GM10248 (cell line): ENCODE measurements around the gene GRIK4.

Source experiments
- CTCF ChIA-PET: fragments of 300-600 bp; sonication (Branson Sonifier 250); formaldehyde crosslinking; extraction: SDS; loops from one replicate; lab custom pipeline; 2021; ENCODE audit warnings: antibody characterized with exemption; lab: Yijun Ruan, JAX
- POLR2A ChIA-PET: fragments of 350-650 bp; sonication (Branson Sonifier 250); formaldehyde crosslinking; extraction: SDS; loops from one replicate; lab custom pipeline; 2020; ENCODE audit warnings: antibody characterized with exemption; lab: Yijun Ruan, JAX
- DNase-seq: peaks from one replicate; pipeline ENCODE4 v3.0.0; 2012; ENCODE audit errors: extremely low spot score
- TF ChIP-seq, protein P1 (sequence below): IDR thresholded peaks from 2 replicates; pipeline ENCODE4 v1.5.1; 2012; ENCODE audit warnings: mild to moderate bottlenecking, low read depth; ENCODE audit errors: extremely low read depth, missing control alignments, control extremely low read depth

Gene GRIK4

GRCh38 chr11:120505801-120506425, 5.6 kb upstream of the GRIK4 start:
- POLR2A ChIA-PET, result no interaction called here
- DNase-seq, result no peak
- TF ChIP-seq, protein P1, sequence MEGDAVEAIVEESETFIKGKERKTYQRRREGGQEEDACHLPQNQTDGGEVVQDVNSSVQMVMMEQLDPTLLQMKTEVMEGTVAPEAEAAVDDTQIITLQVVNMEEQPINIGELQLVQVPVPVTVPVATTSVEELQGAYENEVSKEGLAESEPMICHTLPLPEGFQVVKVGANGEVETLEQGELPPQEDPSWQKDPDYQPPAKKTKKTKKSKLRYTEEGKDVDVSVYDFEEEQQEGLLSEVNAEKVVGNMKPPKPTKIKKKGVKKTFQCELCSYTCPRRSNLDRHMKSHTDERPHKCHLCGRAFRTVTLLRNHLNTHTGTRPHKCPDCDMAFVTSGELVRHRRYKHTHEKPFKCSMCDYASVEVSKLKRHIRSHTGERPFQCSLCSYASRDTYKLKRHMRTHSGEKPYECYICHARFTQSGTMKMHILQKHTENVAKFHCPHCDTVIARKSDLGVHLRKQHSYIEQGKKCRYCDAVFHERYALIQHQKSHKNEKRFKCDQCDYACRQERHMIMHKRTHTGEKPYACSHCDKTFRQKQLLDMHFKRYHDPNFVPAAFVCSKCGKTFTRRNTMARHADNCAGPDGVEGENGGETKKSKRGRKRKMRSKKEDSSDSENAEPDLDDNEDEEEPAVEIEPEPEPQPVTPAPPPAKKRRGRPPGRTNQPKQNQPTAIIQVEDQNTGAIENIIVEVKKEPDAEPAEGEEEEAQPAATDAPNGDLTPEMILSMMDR, result no peak
- CTCF ChIA-PET, result interaction anchor here (1.1 to 2.8 kb wide), 5 partner anchors 9 to 209 kb away, joined by 3 to 8 read pairs (median 4); no protein-coding TSS in a partner anchor

DNA sequence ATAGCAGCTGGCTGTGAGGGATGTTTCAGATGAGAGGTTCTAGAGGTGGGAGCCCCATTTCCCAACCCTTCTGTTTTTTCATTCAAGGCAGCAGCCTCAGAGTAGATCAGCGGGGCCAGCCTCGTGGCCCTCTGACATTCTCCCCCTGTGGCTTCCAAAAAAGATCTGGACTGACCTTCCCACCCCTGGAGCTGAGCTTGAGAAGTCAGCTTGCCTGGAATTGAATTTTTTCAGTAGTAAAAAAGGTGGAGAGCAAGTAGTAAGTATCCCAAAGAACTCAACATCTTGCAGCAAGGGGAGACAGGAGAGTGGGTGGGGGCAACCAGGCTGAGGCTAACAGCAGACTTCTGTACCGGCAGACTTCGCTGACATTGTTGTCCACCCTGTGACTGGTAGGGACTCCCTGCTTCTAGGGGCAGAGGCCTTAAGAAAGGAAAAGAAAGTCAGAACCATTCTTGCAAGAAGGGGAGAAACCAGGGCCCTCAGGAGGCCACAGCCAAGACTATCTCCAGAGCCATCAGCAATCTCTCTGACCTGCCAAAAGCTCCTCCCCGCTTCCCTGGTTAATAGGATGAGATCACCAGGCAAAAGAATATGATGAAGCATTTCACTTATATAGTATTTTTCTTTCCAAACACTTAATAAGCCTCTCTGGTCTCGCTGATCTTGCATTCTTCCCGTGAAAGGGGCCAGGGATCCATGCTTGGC, 2.0 kb upstream of the GRIK4 start:
- ChIA-PET CTCF (interaction anchor here (1.2 to 12.1 kb wide), 6 partner anchors 16 to 293 kb away, joined by 3 to 124 read pairs (median 16); no protein-coding TSS in a partner anchor), POLR2A (no interaction called here)
- TF ChIP-seq, protein P1, result no peak
- no peak for DNase-seq

DNA sequence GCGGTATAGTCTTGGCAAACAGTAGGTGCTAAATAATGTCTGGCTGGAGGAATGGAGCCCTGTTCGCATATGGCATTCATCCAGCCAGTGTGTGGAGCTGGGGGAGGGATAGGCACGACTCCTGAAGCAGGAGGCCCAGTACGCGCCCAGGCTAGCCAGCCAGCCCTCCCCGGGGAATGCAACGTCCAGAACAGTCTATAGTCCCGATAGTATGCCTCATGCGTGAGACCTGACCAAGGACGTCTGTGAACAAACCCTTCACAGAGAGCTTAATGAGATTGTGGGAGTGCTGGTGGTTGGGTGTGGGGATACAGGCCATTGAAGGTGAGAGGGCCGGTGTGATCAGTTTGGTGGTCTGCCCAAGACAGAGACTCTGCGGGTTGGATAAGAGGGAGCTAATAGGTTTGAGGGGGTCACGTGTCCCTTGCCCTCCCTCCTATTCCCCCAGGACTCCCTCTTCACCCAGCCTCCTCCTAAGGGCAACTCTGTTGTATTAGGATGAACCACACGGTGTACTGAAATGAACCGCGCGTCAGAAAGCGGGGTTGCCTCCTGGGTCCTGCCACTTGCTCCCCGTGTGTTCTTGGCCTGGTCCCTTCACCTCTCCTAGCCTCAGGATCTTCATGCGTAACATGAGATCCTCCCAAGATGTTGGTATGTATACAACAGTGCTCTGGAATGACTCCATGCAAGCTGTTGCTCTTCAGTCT, 987 bp upstream of the GRIK4 start:
- CTCF ChIA-PET, result interaction anchor here (0.6 to 12.1 kb wide), 31 partner anchors 9 to 684 kb away, joined by 3 to 124 read pairs (median 5); no protein-coding TSS in a partner anchor
- POLR2A ChIA-PET, result no interaction called here
- TF ChIP-seq, protein P1, result no peak
- no peak for DNase-seq

DNA sequence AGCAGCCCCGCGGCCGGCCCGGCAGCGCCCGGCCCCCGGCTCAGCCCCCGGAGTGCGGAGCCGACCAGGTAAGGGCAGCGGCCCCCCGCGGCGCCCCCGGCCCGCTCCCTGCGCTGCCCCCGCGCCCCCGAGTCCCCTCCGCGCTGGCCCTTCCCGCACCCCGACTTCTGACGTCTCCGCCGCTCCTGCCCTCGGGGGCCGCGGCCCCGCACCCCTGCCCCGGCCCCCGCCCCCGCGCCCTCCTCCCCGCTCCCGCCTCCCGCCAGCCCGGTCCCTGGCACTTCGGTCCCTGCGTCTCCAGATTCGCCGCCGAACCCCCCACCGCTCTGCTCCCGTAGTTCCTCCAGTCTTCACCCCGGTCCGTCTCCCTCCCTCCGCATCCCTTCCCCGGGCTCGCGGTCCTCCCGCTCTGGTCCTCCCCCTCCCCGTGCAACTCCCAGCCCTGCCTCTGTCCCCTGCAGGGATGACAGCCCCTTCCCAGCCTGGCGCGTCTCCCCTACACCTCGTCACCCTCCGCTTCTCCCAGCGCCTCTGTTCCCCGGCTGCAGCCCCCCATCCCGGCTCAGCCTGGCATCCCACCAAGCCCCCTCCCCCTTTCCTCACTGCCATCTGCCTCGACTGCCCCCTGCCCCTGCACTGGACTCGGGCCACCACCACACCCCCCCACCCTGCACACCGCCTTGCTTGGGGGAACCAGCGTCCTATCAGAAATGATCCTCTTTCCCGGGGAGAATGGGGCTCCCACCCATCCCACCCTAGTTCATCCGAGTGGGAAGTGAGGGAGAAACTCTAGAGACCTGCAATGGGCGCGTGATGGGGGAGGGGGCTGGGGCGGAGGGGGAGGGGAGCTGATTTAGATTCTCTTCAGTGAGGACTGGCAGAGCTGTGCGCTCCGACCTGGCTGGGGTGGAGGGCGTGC, 531 bp downstream of the GRIK4 start:
- POLR2A ChIA-PET, result no interaction called here
- TF ChIP-seq, protein P1, result no peak

DNA sequence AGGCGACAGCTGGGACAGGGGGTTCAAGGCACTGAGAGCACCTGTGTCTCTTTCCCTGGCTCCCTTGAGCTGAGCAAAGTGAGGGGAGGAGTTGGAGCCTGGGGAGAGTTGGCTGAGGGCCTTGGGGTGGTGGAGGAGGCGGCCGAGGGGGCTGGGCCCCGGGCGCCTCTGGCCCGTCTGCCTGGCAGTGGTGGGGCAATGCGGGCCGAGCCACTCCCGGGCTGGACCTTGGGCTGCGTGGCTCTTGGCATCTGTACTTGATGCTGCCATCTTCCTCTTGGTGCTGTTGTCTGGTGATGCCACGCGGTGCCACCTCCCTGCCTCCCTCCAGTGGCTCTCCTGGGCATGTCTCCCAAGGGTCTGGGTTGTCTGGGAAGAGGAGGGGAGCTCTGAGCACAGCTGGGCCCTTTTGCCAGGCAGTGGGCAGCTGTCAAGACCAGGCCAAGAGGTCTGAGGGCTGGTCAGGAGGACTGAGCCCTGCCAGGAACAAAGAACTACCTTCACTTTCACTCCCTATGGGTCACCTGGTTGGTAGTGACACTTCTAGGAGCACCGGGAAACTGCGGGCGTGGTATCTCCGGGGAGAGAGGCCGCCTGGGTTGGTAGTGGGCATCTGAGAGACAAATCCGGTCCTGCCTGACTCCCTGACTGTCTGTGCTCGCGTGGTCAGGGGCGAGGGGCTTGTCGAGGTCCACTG, 1.3 kb downstream of the GRIK4 start:
- POLR2A ChIA-PET, result no interaction called here
- CTCF ChIA-PET, result interaction anchor here (0.9 to 12.1 kb wide), 6 partner anchors 51 to 682 kb away, joined by 3 to 124 read pairs (median 4); no protein-coding TSS in a partner anchor
- DNase-seq, result no peak
- TF ChIP-seq, protein P1, result no peak

More for the DNA sequence above, 531 bp downstream of the GRIK4 start:
- no peak for DNase-seq
- CTCF ChIA-PET, result interaction anchor here (0.6 to 12.1 kb wide), 37 partner anchors 8 to 682 kb away, joined by 3 to 124 read pairs (median 3); no protein-coding TSS in a partner anchor
